OCI-LY7 (cell line): ENCODE data around the gene ZSWIM1.

Source experiments
- EZH2phosphoT487 ChIP-seq: fragments of 200-600 bp; sonication (generic); IDR thresholded peaks from 2 replicates; pipeline ENCODE4 v1.6.1; 2018; ENCODE audit warnings: low read depth, borderline replicate concordance, mild to moderate bottlenecking, mixed run types, antibody characterized with exemption, low read length, moderate library complexity, mixed read lengths
- TF ChIP-seq, protein P1 (sequence below): fragments of 200-600 bp; sonication (generic); conservative IDR thresholded peaks from 2 replicates; pipeline ENCODE4 v1.5.1; 2014; ENCODE audit warnings: mild to moderate bottlenecking, antibody characterized with exemption, low read length, moderate library complexity, mixed read lengths

DNA sequence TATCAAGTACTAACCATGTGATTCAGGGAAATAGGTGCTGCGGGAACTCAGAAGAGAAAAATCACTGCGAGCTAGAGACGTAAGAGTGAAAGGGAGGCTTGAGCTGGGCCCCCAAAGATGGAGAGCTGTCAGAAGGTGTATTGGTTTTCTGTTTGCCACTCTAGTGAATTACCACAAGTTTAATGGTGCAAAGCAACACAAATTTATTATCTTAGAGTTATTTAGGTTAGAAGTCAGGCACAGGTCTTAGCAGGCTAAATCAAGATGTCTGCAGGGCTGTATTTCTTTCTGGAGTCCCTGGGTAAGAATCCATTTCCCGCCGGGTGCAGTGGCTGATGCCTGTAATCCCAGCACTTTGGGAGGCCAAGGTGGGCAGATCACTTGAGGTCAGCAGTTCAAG lies 21.1 kb upstream of the ZSWIM1 start:
- TF ChIP-seq, protein P1, sequence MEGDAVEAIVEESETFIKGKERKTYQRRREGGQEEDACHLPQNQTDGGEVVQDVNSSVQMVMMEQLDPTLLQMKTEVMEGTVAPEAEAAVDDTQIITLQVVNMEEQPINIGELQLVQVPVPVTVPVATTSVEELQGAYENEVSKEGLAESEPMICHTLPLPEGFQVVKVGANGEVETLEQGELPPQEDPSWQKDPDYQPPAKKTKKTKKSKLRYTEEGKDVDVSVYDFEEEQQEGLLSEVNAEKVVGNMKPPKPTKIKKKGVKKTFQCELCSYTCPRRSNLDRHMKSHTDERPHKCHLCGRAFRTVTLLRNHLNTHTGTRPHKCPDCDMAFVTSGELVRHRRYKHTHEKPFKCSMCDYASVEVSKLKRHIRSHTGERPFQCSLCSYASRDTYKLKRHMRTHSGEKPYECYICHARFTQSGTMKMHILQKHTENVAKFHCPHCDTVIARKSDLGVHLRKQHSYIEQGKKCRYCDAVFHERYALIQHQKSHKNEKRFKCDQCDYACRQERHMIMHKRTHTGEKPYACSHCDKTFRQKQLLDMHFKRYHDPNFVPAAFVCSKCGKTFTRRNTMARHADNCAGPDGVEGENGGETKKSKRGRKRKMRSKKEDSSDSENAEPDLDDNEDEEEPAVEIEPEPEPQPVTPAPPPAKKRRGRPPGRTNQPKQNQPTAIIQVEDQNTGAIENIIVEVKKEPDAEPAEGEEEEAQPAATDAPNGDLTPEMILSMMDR = no peak
- TF ChIP-seq EZH2phosphoT487 = no peak
